Caco-2 (cell line): ENCODE results near the gene TRAPPC3. TPM values are rescaled to one million over a fixed set of nuclear protein-coding genes. Genes with fewer than 3 reads are reported as not detected.

Experiments
- BruUV-seq: library from RNA; stranded (reverse); fragments of 400-500 nt; replicated peaks from 2 replicates; lab custom pipeline; 2021; lab: Mats Ljungman, UMichigan
- CTCF ChIA-PET: fragments of 300-600 bp; sonication (Branson Sonifier 250); formaldehyde crosslinking; loops from one replicate; lab custom pipeline; 2022; ENCODE audit warnings: antibody characterized with exemption; lab: Charles Lee
- POLR2A ChIA-PET: fragments of 300-600 bp; sonication (Branson Sonifier 250); formaldehyde crosslinking; loops from one replicate; lab custom pipeline; 2022; ENCODE audit warnings: antibody characterized with exemption; lab: Charles Lee
- DNase-seq, 2 experiments: peaks; one replicate each; pipeline versions ENCODE4 v3.0.0 to v3.0.0-alpha.2; 2020 to 2022
- H3K27me3 ChIP-seq: replicated peaks from 2 replicates; pipeline ENCODE4 v1.6.0; 2011; ENCODE audit warnings: low read length; ENCODE audit not compliant: control insufficient read depth, insufficient read depth
- H3K36me3 ChIP-seq: 2 replicates; pipeline ENCODE4 v1.5.1; 2011; ENCODE audit warnings: low read length; ENCODE audit not compliant: control insufficient read depth, insufficient read depth
- H3K4me1 ChIP-seq: fragments of 250-450 bp; sonication (Bioruptor Pico); 2 replicates; pipeline ENCODE4 v1.5.1; 2020; ENCODE audit warnings: mild to moderate bottlenecking
- H3K4me3 ChIP-seq: 2 replicates; pipeline ENCODE4 v1.5.1; 2011; ENCODE audit warnings: low read depth, mild to moderate bottlenecking, control low read depth, low read length
- H3K9me3 ChIP-seq: fragments of 250-450 bp; sonication (Bioruptor Pico); 2 replicates; pipeline ENCODE4 v1.5.1; 2020; ENCODE audit warnings: mild to moderate bottlenecking, moderate library complexity
- H3K27ac Mint-ChIP-seq: one replicate; pipeline ENCODE4 v1.8.0; 2022; ENCODE audit warnings: mixed read lengths; ENCODE audit not compliant: unreplicated experiment
- H3K27me3 Mint-ChIP-seq: one replicate; pipeline ENCODE4 v1.8.0; 2022; ENCODE audit warnings: mixed read lengths; ENCODE audit not compliant: insufficient read depth, unreplicated experiment
- H3K36me3 Mint-ChIP-seq: one replicate; pipeline ENCODE4 v1.8.0; 2022; ENCODE audit warnings: mild to moderate bottlenecking, mixed read lengths; ENCODE audit not compliant: insufficient read depth, unreplicated experiment
- H3K4me1 Mint-ChIP-seq: one replicate; pipeline ENCODE4 v1.8.0; 2022; ENCODE audit warnings: low read depth, mixed read lengths; ENCODE audit not compliant: unreplicated experiment
- H3K4me3 Mint-ChIP-seq: one replicate; pipeline ENCODE4 v1.8.0; 2022; ENCODE audit warnings: mild to moderate bottlenecking, moderate library complexity, mixed read lengths; ENCODE audit not compliant: unreplicated experiment
- H3K9me3 Mint-ChIP-seq: one replicate; pipeline ENCODE4 v1.8.0; 2022; ENCODE audit warnings: mixed read lengths; ENCODE audit not compliant: unreplicated experiment
- CTCF ChIP-seq, 2 experiments: fragments of 200-600 bp in 1 of 2; IDR thresholded peaks; 1 replicate in 1 of 2; 2 replicates in 1 of 2; pipeline versions ENCODE4 v1.5.1 to v1.8.0; 2011 to 2022; ENCODE audit warnings: antibody characterized with exemption in 1 of 2, control low read depth in 1 of 2, inconsistent platforms in 1 of 2, low read depth in 1 of 2, low read length in 1 of 2, mild to moderate bottlenecking in 1 of 2, moderate library complexity in 1 of 2; ENCODE audit not compliant: insufficient read depth in 1 of 2, severe bottlenecking in 1 of 2, unreplicated experiment in 1 of 2
- intact Hi-C: fragments of 100-400 bp; cut with micrococcal nuclease; formaldehyde crosslinking; loops from one replicate; pipeline ENCODE4 v1.10.0; 2022; ENCODE audit not compliant: unreplicated experiment
- total RNA-seq: library from RNA; stranded (reverse); gene quantifications from 2 replicates; pipeline ENCODE4 v1.2.3, GENCODE V29; 2022

Gene TRAPPC3
- total RNA-seq, 1 experiment from 2014 or later = 35.4 TPM

GRCh38 chr1:36165145-36165544 is 15.9 kb upstream of the TRAPPC3 start:
- H3K4me1 ChIP-seq = no peaks in the 10 kb centered on the region
- no TSS peak for BruUV-seq
- no peaks in the 10 kb centered on the region for H3K9me3 Mint-ChIP-seq
- peaks cover 24% of the 10 kb centered on the region for H3K36me3 Mint-ChIP-seq
- no peaks in the 10 kb centered on the region for H3K9me3 ChIP-seq
- POLR2A ChIA-PET = interaction anchor here (0.6 kb wide), 1 partner anchor 21 kb away, joined by 4 read pairs; no protein-coding TSS in a partner anchor
- no peak overlapping the region for H3K4me3 ChIP-seq
- H3K27ac Mint-ChIP-seq = no peak overlapping the region
- intact Hi-C loops = no loop called here
- H3K4me1 Mint-ChIP-seq = peaks cover 13% of the 10 kb centered on the region
- H3K4me3 Mint-ChIP-seq = no peak overlapping the region
- H3K36me3 ChIP-seq = no peaks in the 10 kb centered on the region
- CTCF ChIA-PET = no interaction called here
- H3K27me3 Mint-ChIP-seq = no peaks in the 10 kb centered on the region
- TF ChIP-seq CTCF (IDR thresholded peaks at IDR 0.05; ENCODE audit: insufficient read depth in 1 of 2, low read depth in 1 of 2, low read length in 1 of 2, severe bottlenecking in 1 of 2, unreplicated experiment in 1 of 2) = no peak
- no peaks in the 10 kb centered on the region for H3K27me3 ChIP-seq
- no peak for DNase-seq

GRCh38 chr1:36164361-36164760 is 15.1 kb upstream of the TRAPPC3 start:
- no peak overlapping the region for H3K4me3 Mint-ChIP-seq
- Histone ChIP-seq H3K4me1 (no peaks in the 10 kb centered on the region), H3K36me3 (no peaks in the 10 kb centered on the region), H3K9me3 (no peaks in the 10 kb centered on the region), H3K4me3 (no peak overlapping the region), H3K27me3 (no peaks in the 10 kb centered on the region)
- intact Hi-C loops = no loop called here
- no TSS peak for BruUV-seq
- peaks cover 27% of the 10 kb centered on the region for H3K36me3 Mint-ChIP-seq
- H3K27me3 Mint-ChIP-seq = no peaks in the 10 kb centered on the region
- CTCF ChIA-PET = no interaction called here
- no peak for TF ChIP-seq CTCF (IDR thresholded peaks at IDR 0.05; ENCODE audit: insufficient read depth in 1 of 2, low read depth in 1 of 2, low read length in 1 of 2, severe bottlenecking in 1 of 2, unreplicated experiment in 1 of 2)
- peaks cover 16% of the 10 kb centered on the region for H3K4me1 Mint-ChIP-seq
- POLR2A ChIA-PET = interaction anchor here (0.7 kb wide), 1 partner anchor 105 kb away, joined by 11 read pairs; no protein-coding TSS in a partner anchor
- no peaks in the 10 kb centered on the region for H3K9me3 Mint-ChIP-seq
- no peak for DNase-seq
- H3K27ac Mint-ChIP-seq = peak overlapping the region; percentile 10

- no peaks in the 10 kb centered on the region for H3K9me3 Mint-ChIP-seq
- no peak overlapping the region for H3K4me3 ChIP-seq
- no peaks in the 10 kb centered on the region for H3K27me3 ChIP-seq
- peaks cover 18% of the 10 kb centered on the region for H3K4me1 Mint-ChIP-seq
- no peaks in the 10 kb centered on the region for H3K36me3 ChIP-seq
- intact Hi-C loops = no loop called here
- no peaks in the 10 kb centered on the region for H3K9me3 ChIP-seq
- H3K4me1 ChIP-seq = no peaks in the 10 kb centered on the region
- CTCF ChIA-PET = no interaction called here
- peaks cover 25% of the 10 kb centered on the region for H3K36me3 Mint-ChIP-seq
- H3K4me3 Mint-ChIP-seq = no peak overlapping the region
- H3K27ac Mint-ChIP-seq = no peak overlapping the region
- POLR2A ChIA-PET = interaction anchor here (0.7 kb wide), 1 partner anchor 106 kb away, joined by 11 read pairs; no protein-coding TSS in a partner anchor
- H3K27me3 Mint-ChIP-seq = no peaks in the 10 kb centered on the region
- no peak for DNase-seq
- no peak for TF ChIP-seq CTCF (IDR thresholded peaks at IDR 0.05; ENCODE audit: insufficient read depth in 1 of 2, low read depth in 1 of 2, low read length in 1 of 2, severe bottlenecking in 1 of 2, unreplicated experiment in 1 of 2)
- no TSS peak for BruUV-seq
Observed at GRCh38 chr1:36163426-36163825, 14.1 kb upstream of the TRAPPC3 start.
